ENCODE measurements around the gene AUTS2.

The AUTS2 gene

GRCh38 chr7:70655694-70656093 is 1057.4 kb downstream of the AUTS2 start:
- TF ChIP-seq GATA2 (IDR thresholded peaks at IDR 0.05; ENCODE audit: low read depth, low read length) = no peak

- TF ChIP-seq GATA3 (IDR thresholded peaks at IDR 0.05; ENCODE audit: low read depth, low read length) (no peak), GATA2 (IDR thresholded peaks at IDR 0.05; ENCODE audit: low read depth, low read length) (no peak)
Measured at GRCh38 chr7:70657571-70657970, 1059.3 kb downstream of the AUTS2 start.

GRCh38 chr7:70657989-70658632 is 1059.8 kb downstream of the AUTS2 start:
- TF ChIP-seq GATA3 (IDR thresholded peaks at IDR 0.05; ENCODE audit: low read depth, low read length) = no peak
- no peak for TF ChIP-seq GATA2 (IDR thresholded peaks at IDR 0.05; ENCODE audit: low read depth, low read length)

GRCh38 chr7:70659263-70659662 is 1061.0 kb downstream of the AUTS2 start:
- no peak for TF ChIP-seq GATA3 (IDR thresholded peaks at IDR 0.05; ENCODE audit: low read depth, low read length)
- TF ChIP-seq GATA2 (IDR thresholded peaks at IDR 0.05; ENCODE audit: low read depth, low read length) = no peak

- TF ChIP-seq GATA3 (IDR thresholded peaks at IDR 0.05; ENCODE audit: low read depth, low read length) = no peak
- TF ChIP-seq GATA2 (IDR thresholded peaks at IDR 0.05; ENCODE audit: low read depth, low read length) = no peak
Measured at GRCh38 chr7:70660154-70660818, 1062.0 kb downstream of the AUTS2 start.

GRCh38 chr7:70660819-70661191 is 1062.5 kb downstream of the AUTS2 start:
- no peak for TF ChIP-seq GATA3 (IDR thresholded peaks at IDR 0.05; ENCODE audit: low read depth, low read length)
- no peak for TF ChIP-seq GATA2 (IDR thresholded peaks at IDR 0.05; ENCODE audit: low read depth, low read length)

- TF ChIP-seq GATA3 (IDR thresholded peaks at IDR 0.05; ENCODE audit: low read depth, low read length) (no peak), GATA2 (IDR thresholded peaks at IDR 0.05; ENCODE audit: low read depth, low read length) (no peak)
Measured at GRCh38 chr7:70663680-70664079, 1065.4 kb downstream of the AUTS2 start.

- TF ChIP-seq GATA3 (IDR thresholded peaks at IDR 0.05; ENCODE audit: low read depth, low read length) = no peak
- no peak for TF ChIP-seq GATA2 (IDR thresholded peaks at IDR 0.05; ENCODE audit: low read depth, low read length)
Measured at GRCh38 chr7:70665997-70666396, 1067.7 kb downstream of the AUTS2 start.

GRCh38 chr7:70667406-70667805 is 1069.1 kb downstream of the AUTS2 start:
- TF ChIP-seq GATA3 (IDR thresholded peaks at IDR 0.05; ENCODE audit: low read depth, low read length) (no peak), GATA2 (IDR thresholded peaks at IDR 0.05; ENCODE audit: low read depth, low read length) (no peak)

- TF ChIP-seq GATA2 (IDR thresholded peaks at IDR 0.05; ENCODE audit: low read depth, low read length) (no peak), GATA3 (IDR thresholded peaks at IDR 0.05; ENCODE audit: low read depth, low read length) (no peak)
Measured at GRCh38 chr7:70668606-70669358, 1070.5 kb downstream of the AUTS2 start.

GRCh38 chr7:70669854-70670253 is 1071.6 kb downstream of the AUTS2 start:
- no peak for TF ChIP-seq GATA3 (IDR thresholded peaks at IDR 0.05; ENCODE audit: low read depth, low read length)
- TF ChIP-seq GATA2 (IDR thresholded peaks at IDR 0.05; ENCODE audit: low read depth, low read length) = no peak

- TF ChIP-seq GATA2 (IDR thresholded peaks at IDR 0.05; ENCODE audit: low read depth, low read length) (no peak), GATA3 (IDR thresholded peaks at IDR 0.05; ENCODE audit: low read depth, low read length) (no peak)
Measured at GRCh38 chr7:70670288-70670687, 1072.0 kb downstream of the AUTS2 start.

- TF ChIP-seq GATA3 (IDR thresholded peaks at IDR 0.05; ENCODE audit: low read depth, low read length) = no peak; the same call in 1 of the 2 replicates
- TF ChIP-seq GATA2 (IDR thresholded peaks at IDR 0.05; ENCODE audit: low read depth, low read length) = peak; percentile 61; the same call in 1 of the 2 replicates
Measured at GRCh38 chr7:70673778-70674570, 1075.7 kb downstream of the AUTS2 start.

GRCh38 chr7:70674571-70675010 is 1076.3 kb downstream of the AUTS2 start:
- TF ChIP-seq GATA3 (IDR thresholded peaks at IDR 0.05; ENCODE audit: low read depth, low read length) (no peak), GATA2 (IDR thresholded peaks at IDR 0.05; ENCODE audit: low read depth, low read length) (no peak)
